ENCODE measurements around the gene SLCO3A1. TPM values are rescaled to one million over a fixed set of nuclear protein-coding genes. Genes with fewer than 3 reads are reported as not detected.

Gene SLCO3A1
- total RNA-seq, 1 experiment from 2014 or later = 37.8 TPM

DNA sequence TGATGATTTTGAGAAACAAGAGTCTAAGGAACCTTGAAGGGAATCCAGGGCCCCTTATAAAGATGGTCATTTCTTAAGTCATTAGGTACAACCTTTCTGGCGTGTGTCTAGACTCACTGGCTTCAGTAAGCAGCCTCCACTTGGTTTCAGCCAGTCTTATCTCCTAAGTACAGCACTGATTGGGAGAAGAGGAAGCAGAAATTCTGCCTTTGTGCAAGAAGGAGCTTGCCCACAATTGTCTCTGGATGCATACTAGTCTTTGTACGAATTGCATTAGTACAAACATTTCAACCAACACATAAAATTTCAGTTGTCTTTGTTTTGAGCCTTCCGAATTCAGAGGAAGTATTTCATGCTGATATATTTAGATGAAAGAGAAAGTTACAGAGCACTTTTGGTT is 139.4 kb downstream of the SLCO3A1 start:
- Histone ChIP-seq H3K36me3 (ENCODE audit: low read depth) (no peaks in the 10 kb centered on the region), H2AFZ (no peak overlapping the region), H3K79me2 (ENCODE audit: low read depth) (no peaks in the 10 kb centered on the region), H3K27ac (no peak overlapping the region), H3K9me2 (ENCODE audit: insufficient read depth) (no peaks in the 10 kb centered on the region), H3F3A (ENCODE audit: insufficient read depth, low read depth) (no peaks in the 10 kb centered on the region), H3K27me3 (ENCODE audit: insufficient read depth, low read depth) (no peaks in the 10 kb centered on the region), H4K20me1 (ENCODE audit: insufficient read depth) (no peaks in the 10 kb centered on the region), H3K4me1 (replicated peaks; ENCODE audit: insufficient read depth) (no peaks in the 10 kb centered on the region), H3K4me3 (no peak overlapping the region), H3K9me3 (ENCODE audit: insufficient read depth, low read depth) (no peaks in the 10 kb centered on the region), H3K4me2 (no peak overlapping the region)
- BruUV-seq (replicated peaks) = no TSS peak
- DNase-seq = no peak
- intact Hi-C loops (cut with micrococcal nuclease; ENCODE audit: unreplicated experiment) = no loop called here
- no peak for TF ChIP-seq EZH2 (IDR thresholded peaks at IDR 0.05; ENCODE audit: low read depth)
- TF ChIP-seq CTCF (conservative IDR thresholded peaks at IDR 0.05) = no peak
- POLR2A ChIA-PET (ENCODE audit: unreplicated experiment) = no interaction called here
- CTCF ChIA-PET = no interaction called here

DNA sequence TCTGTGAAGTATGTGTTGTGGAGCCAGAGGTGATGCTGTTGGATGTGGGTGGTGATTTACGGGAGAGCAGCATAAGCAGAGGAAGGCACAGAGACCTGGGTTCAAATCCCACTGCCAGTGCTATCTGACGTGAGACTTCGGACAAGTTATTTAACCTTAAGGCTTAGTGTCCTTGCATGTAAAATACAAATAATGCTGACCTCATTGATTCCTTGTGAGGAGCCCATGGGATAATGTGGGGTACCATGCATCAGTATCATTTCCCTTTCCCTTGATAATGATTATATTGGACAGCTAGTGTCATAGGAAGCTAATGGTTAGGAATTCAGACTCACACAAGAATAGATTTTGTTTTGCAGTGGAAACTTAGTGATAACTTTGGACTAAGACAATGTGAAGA is 141.6 kb downstream of the SLCO3A1 start:
- Histone ChIP-seq H3K4me1 (replicated peaks; ENCODE audit: insufficient read depth) (no peaks in the 10 kb centered on the region), H3K27ac (no peak overlapping the region), H4K20me1 (ENCODE audit: insufficient read depth) (no peaks in the 10 kb centered on the region), H3K27me3 (ENCODE audit: insufficient read depth, low read depth) (no peaks in the 10 kb centered on the region), H3K9me3 (ENCODE audit: insufficient read depth, low read depth) (no peaks in the 10 kb centered on the region), H3F3A (ENCODE audit: insufficient read depth, low read depth) (no peaks in the 10 kb centered on the region), H3K4me3 (no peak overlapping the region), H3K4me2 (no peak overlapping the region), H3K9me2 (ENCODE audit: insufficient read depth) (no peaks in the 10 kb centered on the region), H3K79me2 (ENCODE audit: low read depth) (0 out of 2 replicates have a peak, but pooled peaks cover 4% of the 10 kb centered on the region), H3K36me3 (ENCODE audit: low read depth) (no peaks in the 10 kb centered on the region), H2AFZ (no peak overlapping the region)
- POLR2A ChIA-PET (ENCODE audit: unreplicated experiment) = no interaction called here
- no peak for DNase-seq
- intact Hi-C loops (cut with micrococcal nuclease; ENCODE audit: unreplicated experiment) = no loop called here
- CTCF ChIA-PET = no interaction called here
- BruUV-seq (replicated peaks) = no TSS peak
- TF ChIP-seq CTCF (conservative IDR thresholded peaks at IDR 0.05) = no peak
- no peak for TF ChIP-seq EZH2 (IDR thresholded peaks at IDR 0.05; ENCODE audit: low read depth)

DNA sequence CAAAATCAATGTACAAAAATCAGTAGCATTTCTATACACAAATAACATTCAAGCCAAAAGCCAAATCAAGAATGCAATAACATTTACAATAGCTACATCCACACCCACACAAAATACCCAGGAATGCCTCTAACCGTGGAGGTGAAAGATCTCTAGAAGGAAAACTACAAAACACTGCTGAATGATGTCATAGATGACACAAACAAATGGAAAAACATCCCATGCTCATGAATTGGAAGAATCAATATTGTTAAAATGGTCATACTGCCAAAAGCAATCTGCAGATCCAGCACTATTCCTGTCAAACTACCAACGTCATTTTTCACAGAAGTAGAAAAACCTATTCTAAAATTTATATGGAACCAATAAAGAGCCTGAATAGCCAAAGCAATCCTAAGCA is 143.7 kb downstream of the SLCO3A1 start:
- TF ChIP-seq EZH2 (IDR thresholded peaks at IDR 0.05; ENCODE audit: low read depth) = no peak
- TF ChIP-seq CTCF (conservative IDR thresholded peaks at IDR 0.05) = no peak
- Histone ChIP-seq H3K4me3 (no peak overlapping the region), H3K4me1 (replicated peaks; ENCODE audit: insufficient read depth) (no peaks in the 10 kb centered on the region), H3K36me3 (ENCODE audit: low read depth) (no peaks in the 10 kb centered on the region), H3K9me3 (ENCODE audit: insufficient read depth, low read depth) (no peaks in the 10 kb centered on the region), H3K27ac (no peak overlapping the region), H3K79me2 (ENCODE audit: low read depth) (peaks cover 13% of the 10 kb centered on the region; the same call in 1 of the 2 replicates), H4K20me1 (ENCODE audit: insufficient read depth) (no peaks in the 10 kb centered on the region), H3K4me2 (no peak overlapping the region), H2AFZ (no peak overlapping the region), H3K9me2 (ENCODE audit: insufficient read depth) (no peaks in the 10 kb centered on the region), H3K27me3 (ENCODE audit: insufficient read depth, low read depth) (no peaks in the 10 kb centered on the region), H3F3A (ENCODE audit: insufficient read depth, low read depth) (no peaks in the 10 kb centered on the region)
- ChIA-PET POLR2A (ENCODE audit: unreplicated experiment) (no interaction called here), CTCF (no interaction called here)
- BruUV-seq (replicated peaks) = no TSS peak
- DNase-seq = no peak
- intact Hi-C loops (cut with micrococcal nuclease; ENCODE audit: unreplicated experiment) = no loop called here

Measured in PC-9 (cell line).